Stimulated activated CD8-positive, alpha-beta memory T cell treated with anti-CD3 and anti-CD28 coated beads, Interleukin-4, amount 100 ng/mL, for 48 hours (primary cell): ENCODE measurements around the gene SPCS3.
"Not testable (repeated sequence)": the region's sequence is repeated elsewhere in the genome, so short reads cannot be mapped to it uniquely, and the experiment has no call there.

ENCODE experiments used
- DNase-seq: peaks from one replicate; pipeline ENCODE4 v3.0.0-alpha.2; 2020

SPCS3 gene

DNA sequence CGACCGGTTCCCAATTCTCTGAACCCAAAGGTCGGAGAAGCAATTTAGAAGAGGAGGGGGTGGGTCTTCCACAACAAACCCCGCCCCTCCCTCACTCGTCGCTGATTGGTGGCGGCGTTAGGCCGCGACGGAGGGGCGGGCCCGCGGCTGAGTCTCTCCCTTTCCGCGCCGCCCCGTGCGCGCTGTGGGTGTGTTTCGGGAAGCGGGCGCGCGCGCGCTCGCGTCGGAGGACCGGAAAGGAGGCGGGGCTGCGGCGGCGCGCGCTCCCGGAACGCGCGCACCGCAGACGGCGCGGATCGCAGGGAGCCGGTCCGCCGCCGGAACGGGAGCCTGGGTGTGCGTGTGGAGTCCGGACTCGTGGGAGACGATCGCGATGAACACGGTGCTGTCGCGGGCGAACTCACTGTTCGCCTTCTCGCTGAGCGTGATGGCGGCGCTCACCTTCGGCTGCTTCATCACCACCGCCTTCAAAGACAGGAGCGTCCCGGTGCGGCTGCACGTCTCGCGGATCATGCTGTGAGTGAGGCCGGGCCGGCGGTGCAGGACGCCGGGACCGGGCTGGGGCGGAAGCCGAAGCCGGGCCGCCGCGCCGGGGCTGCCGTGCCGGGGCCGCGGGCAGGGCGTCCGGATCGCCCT lies at the start of gene SPCS3:
Gene SPCS3, plus strand, starts transcription at position 263 of the 636 bp plus-strand sequence. Its CDS starts 111 bp downstream, at position 374.
- DNase-seq: peak; percentile 95

DNA sequence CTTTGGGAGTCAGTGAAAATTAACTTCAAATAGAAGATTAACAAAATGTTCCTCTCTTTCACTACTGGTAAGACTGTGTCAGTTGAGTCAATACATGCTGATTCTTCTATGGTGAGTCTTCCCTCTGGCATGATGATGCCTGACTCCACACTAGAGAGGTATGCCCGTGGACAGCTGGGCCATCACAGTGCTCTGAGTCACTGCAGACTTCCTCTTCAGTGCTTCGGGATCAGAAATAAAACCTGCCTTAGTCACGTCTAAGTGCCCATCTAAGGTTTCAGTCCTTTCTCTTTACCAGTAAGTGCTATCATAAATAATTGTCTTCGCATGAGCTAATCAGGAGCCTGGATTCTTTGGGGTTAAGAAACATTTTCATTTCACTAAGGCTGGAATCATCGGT lies 49.1 kb upstream of the SPCS3 start:
- no peak for DNase-seq

- no peak for DNase-seq
Observed at GRCh38 chr4:176271749-176272148, 48.0 kb upstream of the SPCS3 start.

DNA sequence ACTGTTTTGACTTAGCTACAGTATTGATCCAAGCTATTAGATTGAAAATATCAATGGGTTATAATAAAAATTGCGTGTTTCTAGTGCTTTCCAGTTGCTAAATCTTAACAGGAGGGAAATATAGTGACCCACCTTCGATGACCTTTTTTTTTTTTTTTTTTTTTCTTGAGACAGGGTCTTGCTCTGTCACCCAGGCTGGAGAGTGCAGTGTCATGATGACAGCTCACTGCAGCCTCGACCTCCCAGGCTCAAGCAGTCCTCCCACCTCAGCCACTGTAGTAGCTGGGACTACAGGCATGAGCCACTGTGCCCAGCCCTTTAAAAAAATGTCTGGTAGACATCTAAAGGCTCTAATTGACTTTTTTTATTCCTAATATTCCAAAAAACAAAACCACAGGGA lies 47.0 kb upstream of the SPCS3 start:
- no peak for DNase-seq

DNA sequence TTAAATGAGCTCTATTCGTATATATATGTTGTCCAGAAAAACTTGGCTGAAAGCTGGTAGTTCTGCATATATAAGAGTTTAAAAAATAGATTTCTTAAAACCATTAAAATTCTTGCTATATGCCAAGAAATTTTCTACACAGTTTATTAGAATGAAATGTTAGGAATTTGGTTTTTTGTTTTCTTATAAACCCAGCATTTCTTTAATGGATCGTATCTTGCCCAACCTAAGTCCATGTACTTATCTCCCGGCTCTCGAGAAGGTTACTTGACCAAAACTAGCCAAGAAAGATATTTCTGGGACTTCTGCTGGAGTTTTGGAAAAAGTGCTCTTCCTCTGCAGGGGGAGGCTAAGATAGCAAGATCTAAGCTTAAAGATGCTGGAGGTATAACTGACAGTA lies 46.0 kb upstream of the SPCS3 start:
- DNase-seq: no peak

DNA sequence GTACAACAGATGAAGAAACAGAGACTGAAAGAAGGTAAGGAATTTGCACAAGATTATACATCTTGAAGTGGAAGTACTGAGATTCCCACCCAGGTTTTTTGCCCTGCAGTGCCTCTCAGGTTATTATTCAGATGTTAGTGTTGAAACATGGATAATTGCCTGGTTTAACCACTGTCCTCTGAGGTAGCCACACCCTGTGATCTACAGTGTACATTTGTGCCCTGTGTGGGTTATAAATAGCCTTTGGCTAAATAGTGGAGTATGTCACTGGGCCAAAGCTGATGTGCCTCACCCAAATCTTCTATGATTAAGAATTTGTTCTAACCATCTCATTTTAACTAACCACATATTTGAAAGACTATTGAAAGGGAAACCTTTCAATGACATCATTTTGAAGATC lies 45.3 kb upstream of the SPCS3 start:
- DNase-seq: no peak

DNA sequence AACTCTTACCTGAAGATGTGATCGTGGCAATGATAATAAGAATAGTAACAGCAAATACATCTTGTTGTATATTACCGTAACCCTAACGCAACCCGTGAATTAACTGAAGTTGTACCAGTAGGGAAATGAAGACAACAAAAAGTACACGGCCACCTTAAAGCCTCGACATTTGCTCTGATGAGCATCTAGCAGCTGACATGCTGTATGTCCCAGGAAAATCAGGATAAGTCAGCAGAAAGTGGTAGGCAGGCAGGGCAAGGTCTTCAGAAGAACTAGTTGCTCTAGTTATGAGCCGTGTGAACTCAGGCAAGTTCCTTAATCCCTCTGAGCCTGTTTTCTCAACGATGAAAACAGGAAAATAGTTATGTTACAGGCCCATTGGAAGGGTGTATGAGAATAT lies 43.1 kb upstream of the SPCS3 start:
- no peak for DNase-seq

DNA sequence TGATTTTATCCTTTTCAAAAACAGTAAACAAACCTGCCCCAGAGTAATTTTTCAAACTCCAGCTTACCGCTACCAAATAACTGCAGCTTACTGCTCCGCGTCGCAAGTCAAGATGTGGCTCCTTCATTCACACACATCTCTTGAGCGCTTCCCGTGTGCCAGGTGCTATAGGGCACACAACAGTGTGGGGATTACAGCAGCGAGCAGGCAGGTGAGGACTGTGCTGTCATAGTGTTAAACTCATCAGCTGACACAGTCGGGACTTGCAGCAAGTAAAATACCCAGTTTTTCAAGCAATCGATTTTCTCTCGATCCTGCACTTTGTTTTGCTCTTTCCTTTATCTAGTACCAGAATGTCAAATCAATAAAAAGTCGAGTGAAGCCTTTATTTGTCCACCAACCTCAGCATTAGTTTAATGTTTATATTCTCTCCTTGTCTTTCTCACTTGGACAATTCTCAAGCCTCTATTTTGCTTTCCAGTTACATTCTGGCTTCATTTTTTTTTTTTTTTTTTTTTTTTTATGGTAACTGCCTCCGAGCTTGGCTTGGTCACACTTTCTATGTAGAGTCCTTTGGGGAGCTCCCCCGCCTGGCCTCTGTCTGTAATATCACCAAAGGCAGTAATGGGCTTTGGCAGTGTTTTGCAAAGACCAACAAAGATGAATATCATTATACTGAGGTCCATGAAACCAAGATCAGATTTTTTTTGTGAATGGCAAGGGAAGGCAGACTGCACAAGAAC lies 42.4 kb upstream of the SPCS3 start:
- DNase-seq: peak; percentile 32

DNA sequence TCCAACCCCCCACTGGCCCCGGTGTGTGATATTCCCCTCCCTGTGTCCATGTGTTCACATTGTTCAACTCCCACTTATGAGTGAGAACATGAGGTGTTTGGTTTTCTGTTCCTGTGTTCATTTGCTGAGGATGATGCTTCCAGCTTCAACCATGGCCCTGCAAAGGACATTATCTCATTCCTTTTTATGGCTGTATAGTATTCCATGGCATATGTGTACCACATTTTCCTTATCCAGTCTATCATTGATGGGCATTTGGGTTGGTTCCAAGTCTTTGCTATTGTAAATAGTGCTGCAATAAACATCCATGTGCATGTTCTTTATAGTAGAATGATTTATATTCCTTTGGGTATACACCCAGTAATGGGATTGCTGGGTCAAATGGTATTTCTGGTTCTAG lies 40.2 kb upstream of the SPCS3 start:
- DNase-seq: not testable (repeated sequence)

DNA sequence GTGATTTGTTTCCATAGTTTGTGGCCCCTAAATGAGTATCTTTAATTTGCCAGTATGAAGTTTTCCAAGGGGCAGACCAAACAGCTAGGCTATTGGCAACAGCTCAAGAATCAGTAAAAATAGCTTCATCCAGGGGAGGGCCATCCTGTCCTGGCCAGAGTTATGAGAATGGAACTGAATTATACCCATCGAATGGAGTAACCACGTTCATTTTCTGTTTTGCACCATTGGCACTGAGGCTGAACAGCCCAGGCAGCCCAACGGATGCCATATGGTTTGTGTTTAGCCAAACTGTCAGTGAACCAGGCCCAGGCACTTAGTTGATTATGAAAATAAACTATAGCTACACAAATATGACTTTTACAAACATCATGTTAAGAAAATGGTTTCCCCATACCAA lies 33.0 kb upstream of the SPCS3 start:
- DNase-seq: no peak

DNA sequence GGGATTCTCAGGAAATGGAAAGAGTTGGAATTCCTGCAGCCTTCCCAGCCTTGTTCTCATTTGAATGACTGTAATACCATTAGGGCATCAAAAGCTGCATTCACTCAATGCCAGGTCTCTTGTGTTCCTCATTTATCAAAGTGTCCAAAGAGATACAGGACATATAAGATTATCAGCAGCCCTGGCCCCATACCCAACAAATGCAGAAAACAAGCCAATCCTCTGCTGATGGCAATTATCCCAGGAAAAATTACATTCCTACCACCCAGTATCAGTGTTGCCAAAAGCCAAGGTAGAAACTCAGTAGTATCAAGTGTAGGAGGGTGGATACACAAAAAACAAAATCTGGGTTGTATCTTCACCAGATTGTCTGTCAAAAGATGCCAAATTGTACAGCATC lies 32.2 kb upstream of the SPCS3 start:
- DNase-seq: no peak

DNA sequence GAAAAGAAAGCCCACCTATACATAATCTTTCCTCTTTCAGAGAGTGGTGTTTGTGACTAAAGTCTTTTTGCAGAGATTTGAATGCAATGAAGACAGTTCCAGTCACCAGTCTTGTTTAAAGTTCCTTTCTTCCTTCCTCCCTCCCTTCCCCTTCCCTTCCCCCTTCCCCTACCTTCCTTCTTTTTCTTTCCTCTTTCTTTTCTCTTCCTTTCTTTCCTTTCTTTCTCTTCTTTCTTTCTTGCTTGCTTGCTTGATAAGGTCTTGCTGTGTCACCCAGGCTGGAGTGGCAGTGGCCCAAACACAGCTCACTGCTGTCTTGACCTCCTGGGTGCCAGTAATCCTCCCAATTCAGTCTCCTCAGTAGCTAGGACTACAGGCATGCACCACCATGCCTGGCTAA lies 31.7 kb upstream of the SPCS3 start:
- no peak for DNase-seq

- DNase-seq: no peak
Observed at GRCh38 chr4:176289561-176289960, 30.2 kb upstream of the SPCS3 start.

GRCh38 chr4:176290520-176290919 lies 29.2 kb upstream of the SPCS3 start:
- no peak for DNase-seq

- DNase-seq: no peak
Observed at GRCh38 chr4:176291748-176292147, 28.0 kb upstream of the SPCS3 start.

DNA sequence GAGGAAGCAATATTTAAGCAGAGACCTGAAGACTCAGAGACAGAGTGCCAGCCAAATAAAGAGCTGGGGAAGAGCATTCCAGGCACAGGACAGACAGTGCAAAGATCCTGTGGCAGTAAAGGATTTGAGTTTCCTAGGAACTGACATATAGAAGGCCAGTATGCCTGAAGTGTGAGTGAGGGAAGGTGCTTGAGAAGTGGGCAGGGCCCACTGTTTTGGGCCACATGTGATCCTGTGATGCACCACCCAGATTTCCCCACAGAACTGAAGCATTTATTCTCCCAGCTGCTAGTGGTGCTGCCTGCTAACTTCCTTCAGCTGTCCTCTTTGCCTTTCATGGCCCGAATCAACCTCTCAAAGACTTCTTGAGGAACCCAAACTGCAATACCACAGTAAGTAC lies 26.8 kb upstream of the SPCS3 start:
- no peak for DNase-seq

- no peak for DNase-seq
Observed at GRCh38 chr4:176293660-176294059, 26.1 kb upstream of the SPCS3 start.

DNA sequence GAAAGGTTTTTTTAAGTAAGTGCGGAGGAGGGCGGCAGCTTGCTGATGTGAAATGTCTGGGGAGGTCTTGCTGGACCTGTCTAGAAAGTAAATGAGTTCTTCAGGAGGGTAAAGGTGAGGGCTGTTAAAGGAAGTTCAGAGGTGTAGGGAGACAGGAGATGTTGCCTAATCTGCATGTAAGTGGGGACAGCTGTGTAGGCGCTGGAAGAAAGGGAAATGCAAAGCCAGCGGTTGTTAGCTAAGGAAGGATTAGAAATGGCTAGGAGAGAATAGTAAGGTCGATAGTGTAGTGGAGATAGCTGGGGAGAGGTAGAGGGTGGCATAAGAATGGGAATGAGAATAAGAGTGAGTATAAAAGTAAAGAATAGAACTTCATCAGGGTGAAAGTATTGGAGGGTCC lies 23.9 kb upstream of the SPCS3 start:
- not testable (repeated sequence) for DNase-seq

- DNase-seq: no peak
Observed at GRCh38 chr4:176298664-176299063, 21.1 kb upstream of the SPCS3 start.

DNA sequence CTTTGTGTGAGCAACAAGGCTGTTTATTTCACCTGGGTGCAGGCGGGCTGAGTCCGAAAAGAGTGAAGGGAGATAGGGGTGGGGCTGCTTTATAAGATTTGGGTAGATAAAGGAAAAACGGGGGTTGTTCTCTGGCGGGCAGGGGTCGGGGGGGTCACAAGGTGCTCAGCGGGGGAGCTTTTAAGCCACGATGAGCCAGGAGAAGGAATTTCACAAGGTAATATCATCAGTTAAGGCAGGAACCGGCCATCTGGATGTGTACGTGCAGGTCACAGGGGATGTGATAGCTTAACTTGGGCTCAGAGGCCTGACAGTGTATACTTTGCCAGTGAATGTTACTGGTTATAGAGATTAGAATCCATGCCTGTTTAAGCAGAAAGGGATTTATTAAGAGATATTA lies 19.7 kb upstream of the SPCS3 start:
- no peak for DNase-seq

GRCh38 chr4:176300565-176300964 lies 19.2 kb upstream of the SPCS3 start:
- DNase-seq: no peak

- DNase-seq: no peak
Observed at GRCh38 chr4:176302283-176303275, 17.2 kb upstream of the SPCS3 start.

DNA sequence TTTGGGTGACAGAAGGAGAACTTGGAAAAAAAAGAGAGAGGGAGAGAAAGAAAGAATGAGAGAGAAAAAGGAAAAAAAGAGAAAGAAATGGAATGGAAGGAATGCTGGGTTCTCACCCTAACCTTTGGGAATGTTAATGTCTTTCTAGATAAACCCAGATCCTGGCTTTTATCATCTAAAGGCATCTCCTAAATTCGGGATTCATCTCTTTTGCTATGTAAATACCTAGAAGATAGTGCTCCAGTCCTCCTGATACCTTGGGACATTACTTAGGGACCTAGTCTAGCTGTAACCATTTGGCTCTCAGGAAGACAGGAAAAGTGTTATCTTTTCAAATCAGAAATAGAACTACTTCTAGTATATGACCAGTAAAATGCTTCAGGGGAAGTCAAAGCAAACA lies 15.8 kb upstream of the SPCS3 start:
- no peak for DNase-seq
